ENCODE results near the gene DOCK9. TPM values are rescaled to one million over a fixed set of nuclear protein-coding genes. Genes with fewer than 3 reads are reported as not detected.

Gene DOCK9
- total RNA-seq, 1 experiment from 2014 or later = 30.5 TPM

- no peaks in the 10 kb centered on the region for H3K36me3 ChIP-seq (ENCODE audit: control insufficient read depth, insufficient read depth, low read length)
- H3K27me3 ChIP-seq (ENCODE audit: control insufficient read depth, insufficient read depth, low read length) = no peaks in the 10 kb centered on the region
- in situ Hi-C loops (cut with HindIII; ENCODE audit: low pct_unique_long_range_greater_than_20kb, low sequenced_read_pairs) (no loop called here), intact Hi-C loops (cut with micrococcal nuclease; ENCODE audit: unreplicated experiment) (no loop called here)
- BruUV-seq (replicated peaks) = no TSS peak
- H3K4me3 ChIP-seq (ENCODE audit: low read depth in 2 of 2, low read length in 2 of 2) = no peak overlapping the region
- TF ChIP-seq TCF7L2 (IDR thresholded peaks at IDR 0.05; ENCODE audit: low read depth, low read length) (no peak), REST (IDR thresholded peaks at IDR 0.05; ENCODE audit: insufficient read depth in 1 of 2, low read depth in 2 of 2, low read length in 1 of 2) (no peak), POLR2AphosphoS5 (IDR thresholded peaks at IDR 0.05; ENCODE audit: low read depth, low read length) (no peak), SIN3A (IDR thresholded peaks at IDR 0.05; ENCODE audit: borderline replicate concordance, insufficient read depth, low read depth, low read length) (no peak), CTCF (IDR thresholded peaks at IDR 0.05) (no peak)
- DNase-seq (ENCODE audit: low read depth, low spot score) (no peak), ATAC-seq (no peak)
- ChIA-PET CTCF (no interaction called here), POLR2A (no interaction called here)
- no peak overlapping the region for H3K27ac ChIP-seq (ENCODE audit: low read length)
- no peaks in the 10 kb centered on the region for H3K4me1 ChIP-seq (ENCODE audit: control insufficient read depth, insufficient read depth, low read length)
- no peaks in the 10 kb centered on the region for H3K9me3 ChIP-seq (ENCODE audit: control insufficient read depth, insufficient read depth, low read depth, low read length)
These were observed 16.3 kb downstream of the DOCK9 start for GRCh38 chr13:98961503-98962105.

GRCh38 chr13:98960606-98961502 lies 17.0 kb downstream of the DOCK9 start:
- intact Hi-C loops (cut with micrococcal nuclease; ENCODE audit: unreplicated experiment) (no loop called here), in situ Hi-C loops (cut with HindIII; ENCODE audit: low pct_unique_long_range_greater_than_20kb, low sequenced_read_pairs) (no loop called here)
- CTCF ChIA-PET = no interaction called here
- Histone ChIP-seq H3K27ac (ENCODE audit: low read length) (no peak overlapping the region), H3K27me3 (ENCODE audit: control insufficient read depth, insufficient read depth, low read length) (no peaks in the 10 kb centered on the region), H3K36me3 (ENCODE audit: control insufficient read depth, insufficient read depth, low read length) (no peaks in the 10 kb centered on the region), H3K4me1 (ENCODE audit: control insufficient read depth, insufficient read depth, low read length) (no peaks in the 10 kb centered on the region), H3K4me3 (ENCODE audit: low read depth in 2 of 2, low read length in 2 of 2) (no peak overlapping the region), H3K9me3 (ENCODE audit: control insufficient read depth, insufficient read depth, low read depth, low read length) (no peaks in the 10 kb centered on the region)
- POLR2A ChIA-PET = no interaction called here
- TF ChIP-seq CTCF (IDR thresholded peaks at IDR 0.05) = no peak
- no peak for TF ChIP-seq REST (IDR thresholded peaks at IDR 0.05; ENCODE audit: insufficient read depth in 1 of 2, low read depth in 2 of 2, low read length in 1 of 2)
- no peak for TF ChIP-seq TCF7L2 (IDR thresholded peaks at IDR 0.05; ENCODE audit: low read depth, low read length)
- TF ChIP-seq SIN3A (IDR thresholded peaks at IDR 0.05; ENCODE audit: borderline replicate concordance, insufficient read depth, low read depth, low read length) = no peak
- no peak for TF ChIP-seq POLR2AphosphoS5 (IDR thresholded peaks at IDR 0.05; ENCODE audit: low read depth, low read length)
- no TSS peak for BruUV-seq (replicated peaks)
- ATAC-seq = no peak
- no peak for DNase-seq (ENCODE audit: low read depth, low spot score)

Data from Panc1 (cell line).